H7 (cell line): ENCODE data around the gene C1orf141. TPM values are rescaled to one million over a fixed set of nuclear protein-coding genes. Genes with fewer than 3 reads are reported as not detected.

ENCODE experiments used
- DNase-seq: peaks from one replicate; pipeline ENCODE4 v3.0.0; 2012
- H3K27me3 ChIP-seq: 2 replicates; pipeline ENCODE4 v1.6.0; 2011; ENCODE audit warnings: mild to moderate bottlenecking, low read length; ENCODE audit not compliant: control insufficient read depth, insufficient read depth
- H3K36me3 ChIP-seq: replicated peaks from 2 replicates; pipeline ENCODE4 v1.5.1; 2011; ENCODE audit warnings: low read length; ENCODE audit not compliant: control insufficient read depth, insufficient read depth
- H3K4me3 ChIP-seq: 2 replicates; pipeline ENCODE4 v1.5.1; 2011; ENCODE audit warnings: low read depth, mild to moderate bottlenecking, control low read depth, low read length, moderate library complexity; ENCODE audit not compliant: insufficient read depth
- total RNA-seq: library from RNA; depleted of rRNA; stranded (reverse); fragments of >200 nt; shearing (Covaris generic); gene quantifications from 2 replicates; pipeline ENCODE4 v1.2.3, GENCODE V29; 2014; rRNA removed

The C1orf141 gene
- not detected in 2 replicates for total RNA-seq

DNA sequence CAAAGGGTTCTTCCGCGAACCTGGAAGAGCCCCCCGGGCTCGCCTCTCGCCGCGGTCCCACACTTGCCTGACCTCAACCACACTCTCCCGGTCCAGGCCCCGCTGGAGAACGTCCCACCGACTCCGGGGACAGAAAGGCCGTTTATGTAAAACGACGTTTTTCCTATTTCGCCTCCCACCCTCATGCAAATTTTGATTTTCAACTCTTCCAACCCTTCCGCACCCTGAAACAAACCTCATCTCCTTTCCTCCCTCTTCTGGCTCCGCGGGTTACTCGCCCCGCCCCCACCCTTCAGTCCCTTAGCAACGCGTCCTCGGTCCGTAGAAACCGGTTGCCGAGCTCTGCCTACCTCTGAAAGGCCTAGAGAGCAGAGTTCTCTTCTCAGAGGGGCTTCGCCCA, at the start of gene C1orf141:
C1orf141 (minus strand) TSS at position 276 of the 400 bp plus-strand sequence. CDS start 7,730 bp downstream, outside the sequence.
- Histone ChIP-seq H3K4me3 (peak within 1 kb of the TSS; percentile 32), H3K36me3 (no peaks in the 10 kb centered on the region), H3K27me3 (no peaks in the 10 kb centered on the region)
- peak; percentile 67 for DNase-seq

- DNase-seq, result no peak
- Histone ChIP-seq H3K36me3 (no peaks in the 10 kb centered on the region), H3K4me3 (no peak overlapping the region), H3K27me3 (no peaks in the 10 kb centered on the region)
These were observed 40.8 kb upstream of the C1orf141 start for GRCh38 chr1:67175530-67176087.

- Histone ChIP-seq H3K4me3 (no peak overlapping the region), H3K27me3 (no peaks in the 10 kb centered on the region), H3K36me3 (no peaks in the 10 kb centered on the region)
- no peak for DNase-seq
These were observed 40.0 kb upstream of the C1orf141 start for GRCh38 chr1:67174716-67175284.

DNA sequence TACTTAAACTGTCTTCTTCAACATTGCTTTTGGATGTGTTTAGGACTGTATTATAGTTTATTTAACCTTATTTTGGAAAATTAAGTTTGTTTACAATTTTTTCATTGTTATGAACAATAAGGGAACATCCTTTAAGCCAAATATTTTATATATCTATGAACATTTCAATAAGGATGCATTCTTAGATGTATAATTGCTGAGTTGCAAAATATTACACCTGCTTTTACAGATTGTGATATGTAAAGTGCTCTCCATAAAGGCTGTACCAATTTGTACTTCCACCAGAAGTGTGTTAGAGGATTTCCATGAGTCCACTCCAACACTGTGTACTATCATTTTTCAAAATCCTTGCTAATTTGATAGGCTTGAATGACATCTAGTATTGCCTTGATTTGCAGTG, 39.2 kb upstream of the C1orf141 start:
- Histone ChIP-seq H3K4me3 (no peak overlapping the region), H3K27me3 (no peaks in the 10 kb centered on the region), H3K36me3 (no peaks in the 10 kb centered on the region)
- DNase-seq, result no peak

DNA sequence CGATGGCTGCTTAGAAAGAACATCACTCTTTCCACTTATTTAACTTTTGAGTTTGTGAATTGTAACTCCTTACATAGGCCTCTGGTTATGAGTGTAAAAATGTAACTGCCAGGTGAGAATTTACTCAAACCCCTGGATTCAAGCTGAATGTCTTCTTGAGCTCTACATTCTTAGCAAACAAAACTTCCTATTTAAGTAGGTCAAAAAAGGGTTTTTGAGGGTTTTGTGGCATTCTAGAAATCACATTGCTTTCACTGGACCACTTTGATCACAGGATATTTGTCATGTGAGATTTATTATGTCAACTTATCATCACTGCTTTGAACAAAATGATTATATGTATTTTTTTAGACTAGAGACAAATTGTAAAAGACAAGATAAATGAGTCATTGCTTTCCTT, 37.2 kb upstream of the C1orf141 start:
- no peak for DNase-seq
- Histone ChIP-seq H3K36me3 (no peaks in the 10 kb centered on the region), H3K27me3 (no peaks in the 10 kb centered on the region), H3K4me3 (no peak overlapping the region)

DNA sequence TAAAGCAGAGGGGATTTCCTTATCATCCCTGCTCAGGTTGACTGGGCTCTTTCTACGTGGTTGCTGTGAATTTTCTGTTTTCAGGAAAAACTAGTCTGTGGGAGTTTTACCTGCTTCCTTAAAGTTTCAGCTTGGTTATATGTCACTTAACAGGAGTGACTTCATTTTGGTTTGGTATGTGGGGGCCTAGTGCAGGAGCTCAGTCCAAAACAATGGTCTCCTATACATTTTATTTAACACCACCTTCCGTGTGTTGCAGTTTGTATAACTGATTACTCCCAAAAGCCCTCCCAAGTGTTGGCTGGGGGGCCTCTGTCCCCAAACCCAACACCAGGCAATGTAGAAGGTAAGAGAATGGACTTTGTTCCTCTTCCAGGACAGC, 36.8 kb upstream of the C1orf141 start:
- Histone ChIP-seq H3K27me3 (no peaks in the 10 kb centered on the region), H3K36me3 (no peaks in the 10 kb centered on the region), H3K4me3 (no peak overlapping the region)
- no peak for DNase-seq

DNA sequence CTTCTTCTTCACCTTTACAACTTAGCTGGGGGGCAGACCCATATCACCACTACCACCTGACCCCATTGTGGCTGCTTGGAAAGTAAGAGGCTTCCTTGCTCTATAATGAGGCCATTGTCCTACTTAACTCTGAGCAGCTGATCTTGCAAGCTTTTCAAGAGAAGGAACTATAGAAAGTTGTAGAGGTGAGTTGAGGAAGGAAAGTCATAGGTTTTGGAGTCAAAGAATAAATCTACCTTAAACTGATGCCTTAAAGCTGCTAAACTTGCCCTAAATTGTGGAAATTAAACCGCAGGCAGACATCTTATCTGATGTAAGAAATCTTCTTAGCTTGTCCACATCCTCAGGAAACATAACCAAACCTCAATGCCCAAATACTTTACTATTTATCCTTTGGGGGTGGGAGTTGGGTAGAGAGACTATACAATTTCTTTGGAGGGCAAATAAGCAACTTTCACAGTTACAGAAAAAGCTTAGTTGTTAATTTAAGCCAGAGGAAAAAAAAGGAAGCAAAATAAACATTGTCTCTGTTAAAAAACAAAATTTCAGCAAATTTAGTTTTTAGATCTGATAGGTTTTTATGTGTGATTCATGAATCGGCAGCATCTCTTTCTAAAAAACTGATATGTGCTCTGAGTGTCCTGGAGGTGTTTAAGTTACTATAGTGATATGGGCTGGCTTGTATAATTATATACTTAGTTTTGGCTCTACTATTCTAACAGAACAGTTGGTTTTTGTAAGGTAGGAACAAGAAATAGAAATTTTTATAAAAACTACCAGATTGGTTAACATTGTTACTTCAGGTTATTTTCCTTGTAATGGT, 36.2 kb upstream of the C1orf141 start:
- Histone ChIP-seq H3K4me3 (no peak overlapping the region), H3K36me3 (no peaks in the 10 kb centered on the region), H3K27me3 (no peaks in the 10 kb centered on the region)
- DNase-seq, result no peak

DNA sequence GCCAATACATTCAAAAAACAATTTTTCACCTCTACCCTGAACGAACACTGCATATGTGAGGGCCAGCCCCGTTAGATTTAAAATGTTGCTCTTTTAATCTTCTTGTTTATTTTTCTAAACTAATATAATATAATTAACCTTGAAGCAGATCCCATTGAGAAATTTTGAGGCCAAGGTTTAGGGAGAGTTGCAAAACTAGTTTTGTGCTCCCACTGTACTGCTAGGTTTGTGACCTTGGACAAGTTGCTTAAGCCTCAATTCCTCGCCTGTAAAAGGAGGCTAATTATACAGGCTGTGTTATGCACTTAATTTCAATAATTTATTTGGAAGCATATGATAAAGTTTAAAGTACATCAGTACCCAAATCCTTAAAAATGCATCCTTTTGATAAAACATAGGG, 35.2 kb upstream of the C1orf141 start:
- no peak for DNase-seq
- Histone ChIP-seq H3K4me3 (no peak overlapping the region), H3K27me3 (no peaks in the 10 kb centered on the region), H3K36me3 (no peaks in the 10 kb centered on the region)

GRCh38 chr1:67169496-67169895, 34.7 kb upstream of the C1orf141 start:
- H3K4me3 ChIP-seq, result no peak overlapping the region
- DNase-seq, result no peak
- H3K36me3 ChIP-seq, result no peaks in the 10 kb centered on the region
- no peaks in the 10 kb centered on the region for H3K27me3 ChIP-seq

- Histone ChIP-seq H3K4me3 (no peak within 1 kb of the TSS), H3K36me3 (no peaks in the 10 kb centered on the region), H3K27me3 (no peaks in the 10 kb centered on the region)
- DNase-seq, result no peak
These were observed 31.4 kb upstream of the C1orf141 start, which contains the start of gene IL23R for GRCh38 chr1:67166196-67166595. TSS of gene IL23R (plus strand) at chr1:67166454. CDS start at chr1:67168121, 1,667 bp downstream.

GRCh38 chr1:67165468-67166041, 30.8 kb upstream of the C1orf141 start:
- no peak overlapping the region for H3K4me3 ChIP-seq
- H3K36me3 ChIP-seq, result no peaks in the 10 kb centered on the region
- DNase-seq, result no peak
- H3K27me3 ChIP-seq, result no peaks in the 10 kb centered on the region

DNA sequence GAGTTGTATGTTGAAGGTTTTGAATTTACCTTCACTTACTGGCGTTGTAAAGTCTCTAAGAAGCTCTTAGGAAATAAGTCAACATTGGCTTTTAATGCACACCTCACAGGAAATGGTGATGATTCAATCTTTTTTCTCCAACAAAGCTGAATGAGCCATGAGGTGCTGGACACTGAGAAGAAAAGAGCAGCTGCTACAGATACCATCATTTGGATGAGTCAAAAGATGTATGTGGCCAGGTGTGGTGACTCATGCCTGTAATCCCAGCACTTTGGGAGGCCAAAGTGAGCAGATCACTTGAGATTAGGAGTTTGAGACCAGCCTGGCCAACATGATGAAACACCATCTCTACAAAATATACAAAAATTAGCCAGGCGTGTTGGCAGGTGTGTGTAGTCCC, 28.2 kb upstream of the C1orf141 start:
- Histone ChIP-seq H3K27me3 (no peaks in the 10 kb centered on the region), H3K36me3 (no peaks in the 10 kb centered on the region), H3K4me3 (no peak overlapping the region)
- DNase-seq, result no peak

- Histone ChIP-seq H3K36me3 (no peaks in the 10 kb centered on the region), H3K27me3 (no peaks in the 10 kb centered on the region), H3K4me3 (no peak overlapping the region)
- DNase-seq, result no peak
These were observed 24.5 kb upstream of the C1orf141 start for GRCh38 chr1:67159233-67159632.

DNA sequence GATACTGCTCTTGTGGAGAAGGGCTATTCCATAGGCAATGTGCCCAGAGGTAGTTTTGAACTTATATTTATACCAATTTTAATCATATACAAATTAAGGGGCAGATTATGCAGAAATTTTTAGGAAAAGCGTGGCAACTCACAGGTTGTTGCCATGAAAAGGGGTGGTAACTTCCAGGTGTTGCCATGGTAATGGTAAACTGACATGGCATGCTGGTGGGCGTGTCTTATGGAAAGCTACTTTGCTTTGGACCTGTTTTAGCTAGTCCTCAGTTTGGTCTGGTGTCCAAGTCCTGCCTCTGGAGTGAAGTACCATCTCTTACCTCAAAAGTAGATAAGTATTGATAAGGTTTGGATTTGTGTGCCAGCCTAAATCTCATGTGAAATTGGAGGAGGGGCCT, 23.6 kb upstream of the C1orf141 start:
- Histone ChIP-seq H3K36me3 (no peaks in the 10 kb centered on the region), H3K27me3 (no peaks in the 10 kb centered on the region), H3K4me3 (no peak overlapping the region)
- no peak for DNase-seq

GRCh38 chr1:67150931-67151330, 16.2 kb upstream of the C1orf141 start:
- no peaks in the 10 kb centered on the region for H3K36me3 ChIP-seq
- H3K27me3 ChIP-seq, result no peaks in the 10 kb centered on the region; the same call in 1 of the 2 replicates
- DNase-seq, result no peak
- H3K4me3 ChIP-seq, result no peak overlapping the region
